Stimulated activated memory B cell treated with anti-CD40 and anti-IgM and Interleukin-4, amounts not matched to agents 10 μg/mL and 1 μg/mL and 100 μg/mL, for 72 hours (primary cell): ENCODE measurements around the gene SPOCK2.

ENCODE experiments used
- ATAC-seq: fragments of 150-1000 bp; cut with Tn5 transposase; 2 replicates; pipeline ENCODE4 v1.10.0; 2021
- H3K27ac Mint-ChIP-seq: one replicate; pipeline ENCODE4 v1.8.0; 2022; ENCODE audit warnings: mild to moderate bottlenecking, mixed read lengths
- H3K27me3 Mint-ChIP-seq: one replicate; pipeline ENCODE4 v1.8.0; 2022; ENCODE audit warnings: mixed read lengths
- H3K36me3 Mint-ChIP-seq: one replicate; pipeline ENCODE4 v1.8.0; 2022; ENCODE audit warnings: mixed read lengths
- H3K4me1 Mint-ChIP-seq: one replicate; pipeline ENCODE4 v1.8.0; 2022; ENCODE audit warnings: mixed read lengths
- H3K4me3 Mint-ChIP-seq: one replicate; pipeline ENCODE4 v1.8.0; 2022; ENCODE audit warnings: mild to moderate bottlenecking, moderate library complexity, mixed read lengths
- H3K9me3 Mint-ChIP-seq: one replicate; pipeline ENCODE4 v1.8.0; 2022; ENCODE audit warnings: mixed read lengths

The SPOCK2 gene

GRCh38 chr10:72098836-72099599 is 10.7 kb upstream of the SPOCK2 start:
- no peak for ATAC-seq
- Mint-ChIP-seq H3K4me1 (peaks cover 6% of the 10 kb centered on the region), H3K4me3 (no peak overlapping the region)

DNA sequence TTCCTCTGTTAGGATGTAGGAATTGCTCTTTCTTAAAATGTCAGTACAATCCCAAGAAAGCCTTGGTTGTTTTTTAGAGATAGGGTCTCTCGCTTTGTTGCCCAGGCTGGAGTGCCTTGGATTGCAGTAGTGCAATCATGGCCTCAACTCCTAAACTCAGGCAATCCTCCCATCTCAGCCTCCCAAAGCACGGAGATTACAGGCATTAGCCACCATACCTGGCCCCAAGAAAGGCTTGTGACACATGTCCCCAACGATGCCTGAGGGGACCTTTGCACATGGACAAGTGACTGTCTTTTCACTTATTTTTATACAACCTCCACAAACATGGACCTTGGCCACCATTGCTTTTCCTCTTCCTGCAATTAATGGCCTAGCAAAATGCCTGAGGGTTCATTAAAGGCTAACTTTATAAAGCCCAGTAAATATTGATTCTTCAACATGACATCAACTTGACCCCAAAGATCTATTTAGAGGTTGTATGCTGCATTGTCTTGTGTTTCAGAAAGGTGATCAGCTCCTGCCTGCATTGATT is 10.0 kb upstream of the SPOCK2 start:
- no peaks in the 10 kb centered on the region for H3K9me3 Mint-ChIP-seq
- ATAC-seq: no peak
- no peaks in the 10 kb centered on the region for H3K27me3 Mint-ChIP-seq
- H3K4me3 Mint-ChIP-seq: no peak overlapping the region
- H3K4me1 Mint-ChIP-seq: peaks cover 6% of the 10 kb centered on the region
- no peak overlapping the region for H3K27ac Mint-ChIP-seq
- peaks cover 63% of the 10 kb centered on the region for H3K36me3 Mint-ChIP-seq

More at GRCh38 chr10:72098836-72099599, 10.7 kb upstream of the SPOCK2 start:
- Mint-ChIP-seq H3K27ac (no peak overlapping the region), H3K27me3 (no peaks in the 10 kb centered on the region), H3K9me3 (no peaks in the 10 kb centered on the region), H3K36me3 (peaks cover 69% of the 10 kb centered on the region)

DNA sequence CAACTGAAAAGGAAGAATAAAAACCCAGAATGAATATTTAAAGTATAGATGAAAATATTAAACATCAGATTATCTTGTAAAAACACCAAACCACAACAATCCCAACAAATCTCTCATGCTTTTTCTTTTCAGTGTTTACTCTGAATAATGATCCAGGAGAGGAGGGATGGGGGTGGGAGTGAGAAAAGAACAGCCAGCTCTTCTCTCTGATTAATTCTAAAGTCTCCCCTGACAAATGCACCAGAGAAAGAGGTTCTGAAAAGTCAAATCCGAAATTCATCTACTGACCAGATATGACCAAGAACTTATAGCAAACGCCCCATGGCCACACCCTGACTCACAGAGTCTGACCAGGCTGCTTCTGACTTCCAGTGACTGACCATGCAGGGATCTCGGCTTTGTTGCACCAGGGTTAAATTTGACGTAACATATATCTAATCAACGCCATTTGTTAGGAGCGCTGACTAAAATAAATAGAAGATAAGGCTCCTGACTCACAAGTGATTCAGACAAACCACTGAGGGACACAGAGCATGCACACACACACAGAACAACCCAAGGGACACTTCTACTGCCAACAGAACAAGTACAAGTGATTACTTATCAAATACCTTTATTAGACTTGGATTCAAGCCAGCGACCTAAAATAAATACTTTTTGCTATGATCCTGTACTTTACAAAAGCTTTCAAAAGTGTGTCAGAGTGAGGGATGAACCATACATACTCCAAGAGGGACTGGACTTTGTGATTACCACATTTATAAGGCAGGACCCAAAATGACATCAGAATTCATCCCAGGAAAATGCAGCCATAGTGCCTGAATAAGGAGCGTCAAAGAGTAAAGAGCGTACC is 9.3 kb upstream of the SPOCK2 start:
- Mint-ChIP-seq H3K27ac (no peak overlapping the region), H3K27me3 (no peaks in the 10 kb centered on the region), H3K4me3 (no peak overlapping the region), H3K4me1 (peaks cover 6% of the 10 kb centered on the region), H3K9me3 (no peaks in the 10 kb centered on the region), H3K36me3 (peaks cover 60% of the 10 kb centered on the region)
- ATAC-seq: no peak

DNA sequence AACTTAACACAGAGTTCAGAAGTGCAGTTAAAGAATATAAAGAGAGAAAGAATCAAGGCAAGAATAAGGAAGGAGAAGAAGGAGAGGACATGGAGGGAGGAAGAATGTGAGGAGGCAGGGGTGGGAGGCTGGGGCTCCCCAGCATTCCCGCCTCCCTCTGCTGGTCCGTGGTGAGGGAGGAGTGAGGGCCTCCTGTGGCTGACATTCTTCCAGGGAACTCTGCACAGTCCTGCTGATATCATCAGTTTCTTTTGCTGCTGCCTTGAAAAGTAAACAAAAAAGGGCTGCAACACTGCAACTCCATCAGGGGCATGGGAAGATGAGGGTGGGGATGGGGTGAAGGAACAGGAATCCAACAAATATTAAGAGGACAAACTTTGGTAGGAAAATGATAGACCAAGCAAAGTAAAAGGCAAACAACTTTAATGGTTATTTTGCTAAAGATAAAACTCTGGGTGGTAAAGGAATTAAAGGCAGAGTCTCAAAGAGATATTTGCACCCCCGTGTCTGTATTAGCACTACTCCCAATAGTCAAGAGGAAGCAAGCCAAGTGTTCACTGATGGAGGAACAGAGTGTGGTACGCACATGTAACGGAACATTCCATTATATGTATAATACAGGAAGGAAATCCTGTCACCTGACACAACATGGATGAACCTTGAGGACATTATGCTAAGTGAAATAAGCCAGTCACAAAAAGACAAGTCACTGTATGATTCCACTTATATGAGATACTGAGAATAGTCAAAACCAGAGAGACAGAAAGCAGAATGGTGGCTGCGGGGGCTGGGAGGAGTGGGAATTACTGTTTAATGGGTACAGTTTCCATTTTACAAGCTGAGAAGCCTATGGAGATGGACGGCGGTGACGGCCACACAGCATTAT is 8.0 kb upstream of the SPOCK2 start:
- H3K9me3 Mint-ChIP-seq: no peaks in the 10 kb centered on the region
- ATAC-seq: no peak
- H3K36me3 Mint-ChIP-seq: peaks cover 50% of the 10 kb centered on the region
- no peaks in the 10 kb centered on the region for H3K27me3 Mint-ChIP-seq
- peaks cover 6% of the 10 kb centered on the region for H3K4me1 Mint-ChIP-seq
- H3K27ac Mint-ChIP-seq: no peak overlapping the region
- H3K4me3 Mint-ChIP-seq: no peak overlapping the region

GRCh38 chr10:72095195-72095594 is 6.8 kb upstream of the SPOCK2 start:
- no peak for ATAC-seq
- Mint-ChIP-seq H3K4me1 (peaks cover 6% of the 10 kb centered on the region), H3K9me3 (no peaks in the 10 kb centered on the region), H3K36me3 (peaks cover 39% of the 10 kb centered on the region), H3K27me3 (no peaks in the 10 kb centered on the region), H3K4me3 (no peak overlapping the region), H3K27ac (no peak overlapping the region)

DNA sequence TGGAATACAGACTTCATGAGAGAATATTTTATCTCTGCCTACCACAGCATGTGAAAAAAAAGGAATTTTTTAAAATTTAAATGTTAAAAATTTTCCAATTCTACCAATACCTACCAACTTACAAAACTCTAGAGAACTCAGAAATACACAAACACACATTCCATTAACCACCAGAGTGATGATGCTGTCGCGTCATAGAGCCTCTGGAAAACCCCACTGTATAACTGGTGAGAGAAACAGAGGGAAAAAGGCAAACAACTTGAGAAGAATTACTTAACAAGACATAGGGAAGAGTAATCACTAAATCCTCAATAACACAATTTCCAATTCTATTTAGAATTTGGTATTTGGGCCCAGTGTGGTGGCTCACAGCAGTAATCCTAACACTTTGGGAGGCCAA is 6.2 kb upstream of the SPOCK2 start:
- no peaks in the 10 kb centered on the region for H3K27me3 Mint-ChIP-seq
- no peak overlapping the region for H3K4me3 Mint-ChIP-seq
- no peak for ATAC-seq
- no peak overlapping the region for H3K27ac Mint-ChIP-seq
- H3K9me3 Mint-ChIP-seq: no peaks in the 10 kb centered on the region
- peaks cover 33% of the 10 kb centered on the region for H3K36me3 Mint-ChIP-seq
- H3K4me1 Mint-ChIP-seq: peaks cover 6% of the 10 kb centered on the region

GRCh38 chr10:72093450-72093849 is 5.1 kb upstream of the SPOCK2 start:
- Mint-ChIP-seq H3K36me3 (peaks cover 22% of the 10 kb centered on the region), H3K27me3 (no peaks in the 10 kb centered on the region), H3K4me1 (peaks cover 13% of the 10 kb centered on the region), H3K4me3 (no peak overlapping the region), H3K27ac (no peak overlapping the region), H3K9me3 (no peaks in the 10 kb centered on the region)
- ATAC-seq: no peak

- H3K36me3 Mint-ChIP-seq: peaks cover 22% of the 10 kb centered on the region
- H3K4me1 Mint-ChIP-seq: peaks cover 17% of the 10 kb centered on the region
- no peak overlapping the region for H3K4me3 Mint-ChIP-seq
- no peaks in the 10 kb centered on the region for H3K9me3 Mint-ChIP-seq
- no peak for ATAC-seq
- H3K27me3 Mint-ChIP-seq: no peaks in the 10 kb centered on the region
- H3K27ac Mint-ChIP-seq: no peak overlapping the region
Observed at GRCh38 chr10:72092987-72093386, 4.6 kb upstream of the SPOCK2 start.

GRCh38 chr10:72092171-72092924 is 4.0 kb upstream of the SPOCK2 start:
- Mint-ChIP-seq H3K27me3 (no peaks in the 10 kb centered on the region), H3K9me3 (no peaks in the 10 kb centered on the region), H3K27ac (no peak overlapping the region), H3K36me3 (peaks cover 22% of the 10 kb centered on the region), H3K4me1 (peaks cover 18% of the 10 kb centered on the region), H3K4me3 (no peak overlapping the region)
- ATAC-seq: no peak

DNA sequence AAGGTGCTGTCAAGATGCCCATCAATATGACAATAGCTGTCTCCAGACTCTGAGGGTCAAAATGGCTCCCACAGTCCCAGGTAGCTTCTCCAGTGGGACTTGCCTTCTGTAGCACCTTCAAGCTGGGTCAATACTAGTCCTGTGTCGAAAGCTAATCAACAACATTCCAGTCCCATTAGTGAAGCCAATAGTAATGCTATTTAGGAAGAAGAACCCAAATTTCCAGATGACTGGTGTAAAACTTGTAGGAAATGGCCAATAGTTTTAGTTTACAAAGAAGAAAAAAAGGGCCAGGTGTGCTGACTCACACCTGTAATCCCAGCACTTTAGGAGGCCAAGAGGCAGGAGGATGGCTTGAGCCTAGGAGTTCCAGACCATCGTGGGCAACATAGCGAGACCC is 2.0 kb upstream of the SPOCK2 start:
- H3K27ac Mint-ChIP-seq: peak overlapping the region; percentile 95
- no peaks in the 10 kb centered on the region for H3K27me3 Mint-ChIP-seq
- H3K9me3 Mint-ChIP-seq: no peaks in the 10 kb centered on the region
- H3K36me3 Mint-ChIP-seq: peaks cover 6% of the 10 kb centered on the region
- H3K4me1 Mint-ChIP-seq: peaks cover 28% of the 10 kb centered on the region
- no peak for ATAC-seq
- no peak overlapping the region for H3K4me3 Mint-ChIP-seq

- Mint-ChIP-seq H3K27ac (peak overlapping the region; percentile 95), H3K9me3 (no peaks in the 10 kb centered on the region), H3K4me3 (no peak overlapping the region), H3K4me1 (peaks cover 35% of the 10 kb centered on the region), H3K27me3 (no peaks in the 10 kb centered on the region), H3K36me3 (peaks cover 4% of the 10 kb centered on the region)
- no peak for ATAC-seq
Observed at GRCh38 chr10:72089618-72090017, 1.3 kb upstream of the SPOCK2 start.

DNA sequence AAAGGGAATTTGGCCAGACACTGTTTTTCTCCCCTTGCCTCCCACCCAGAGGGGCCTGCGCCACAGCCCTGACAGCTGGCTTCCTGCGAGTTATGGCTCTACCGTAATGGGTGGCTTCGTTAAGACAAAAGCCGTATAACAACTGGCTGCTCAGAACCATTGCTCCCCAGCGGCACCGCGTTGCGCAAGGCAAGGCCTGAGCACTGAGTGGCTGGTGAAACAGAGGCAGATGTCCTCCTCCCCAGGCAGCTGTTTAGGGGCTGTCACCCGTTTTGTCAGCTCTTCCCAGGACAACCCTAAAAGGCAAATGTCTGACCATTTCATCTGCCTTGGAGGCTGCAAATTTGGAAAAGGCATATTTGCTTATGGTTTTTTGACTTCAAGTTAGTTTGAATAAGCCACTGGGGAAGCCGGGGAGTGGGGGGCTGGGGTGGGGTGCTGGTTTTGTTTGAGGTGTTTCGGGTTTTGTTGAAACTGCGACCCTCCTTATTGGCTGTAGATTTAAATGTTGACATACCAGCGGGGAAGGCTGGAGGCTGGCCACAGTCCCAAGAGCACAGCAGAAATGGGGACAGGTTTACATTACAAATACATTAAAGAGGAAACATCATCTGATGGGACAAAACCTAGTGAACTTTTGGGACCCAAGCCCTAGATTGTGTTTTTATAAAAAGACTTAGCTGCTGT is 681 bp upstream of the SPOCK2 start:
- Mint-ChIP-seq H3K36me3 (no peaks in the 10 kb centered on the region), H3K4me1 (peaks cover 39% of the 10 kb centered on the region), H3K9me3 (no peaks in the 10 kb centered on the region)

DNA sequence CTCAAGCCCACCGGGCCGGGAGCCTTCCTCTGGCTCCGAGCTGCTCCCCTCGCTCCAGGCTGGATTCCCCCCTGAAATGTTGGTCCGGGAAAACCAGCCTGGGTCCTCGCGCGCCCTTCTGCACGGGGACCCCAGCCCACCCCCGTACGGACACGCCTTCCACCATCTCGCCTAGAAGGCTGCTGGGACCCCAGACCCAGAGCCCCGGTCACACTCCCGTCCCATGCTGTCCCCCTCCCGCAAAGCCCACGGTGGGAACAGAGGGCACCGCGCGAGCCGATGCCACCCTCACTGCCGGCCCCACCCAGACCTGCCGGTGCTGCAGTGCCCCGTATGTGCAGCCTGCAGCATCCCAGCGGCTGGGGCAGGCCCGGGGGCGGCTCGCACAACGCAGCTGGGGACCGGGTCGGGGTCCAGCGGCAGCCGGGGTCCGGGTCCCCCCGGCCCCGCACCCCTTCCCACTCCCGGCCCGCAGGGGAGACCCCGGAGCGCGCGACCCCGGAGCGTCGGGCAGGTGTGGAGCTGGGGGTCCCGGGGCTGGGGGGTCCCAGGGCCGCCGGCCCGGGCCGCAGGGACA is 871 bp downstream of the SPOCK2 start:
- no peaks in the 10 kb centered on the region for H3K9me3 Mint-ChIP-seq
- H3K4me1 Mint-ChIP-seq: peaks cover 50% of the 10 kb centered on the region
- H3K27me3 Mint-ChIP-seq: no peaks in the 10 kb centered on the region
- peak; percentile 77 for ATAC-seq
- peak overlapping the region; percentile 99 for H3K4me3 Mint-ChIP-seq
- H3K27ac Mint-ChIP-seq: peak overlapping the region; percentile 95
- H3K36me3 Mint-ChIP-seq: no peaks in the 10 kb centered on the region

More for the DNA sequence above, 681 bp upstream of the SPOCK2 start:
- H3K27me3 Mint-ChIP-seq: no peaks in the 10 kb centered on the region
- peak overlapping the region; percentile 95 for H3K27ac Mint-ChIP-seq
- ATAC-seq: peak; percentile 18
- peak overlapping the region; percentile 99 for H3K4me3 Mint-ChIP-seq
